H4 (cell line): ENCODE data around the gene SMU1. TPM values are rescaled to one million over a fixed set of nuclear protein-coding genes. Genes with fewer than 3 reads are reported as not detected.
"Not testable (repeated sequence)": the region's sequence is repeated elsewhere in the genome, so short reads cannot be mapped to it uniquely, and the experiment has no call there.

Source experiments
- DNase-seq: peaks from one replicate; pipeline ENCODE4 v3.0.0-alpha.2; 2015; ENCODE audit warnings: low spot score
- total RNA-seq: library from RNA; depleted of rRNA; stranded (reverse); fragments of >200 nt; shearing (Covaris generic); gene quantifications from 2 replicates; pipeline ENCODE4 v1.2.3, GENCODE V29; 2014; rRNA removed

Gene SMU1
- total RNA-seq, 1 experiment from 2014 or later: 32.0 TPM

- DNase-seq: no peak
Observed at GRCh38 chr9:33013962-33014664, 62.4 kb downstream of the SMU1 start.

GRCh38 chr9:33012328-33013069, 64.0 kb downstream of the SMU1 start:
- no peak for DNase-seq

- no peak for DNase-seq
Observed at GRCh38 chr9:33011831-33012230, 64.6 kb downstream of the SMU1 start.

GRCh38 chr9:33007755-33008154, 68.7 kb downstream of the SMU1 start:
- DNase-seq: no peak

- DNase-seq: not testable (repeated sequence)
Observed at GRCh38 chr9:33005335-33005734, 71.1 kb downstream of the SMU1 start.

- not testable (repeated sequence) for DNase-seq
Observed at GRCh38 chr9:33000682-33001055, 75.8 kb downstream of the SMU1 start.

- DNase-seq: no peak
Observed at GRCh38 chr9:32992595-32993238, 83.8 kb downstream of the SMU1 start.

- no peak for DNase-seq
Observed at GRCh38 chr9:32991897-32992594, 84.4 kb downstream of the SMU1 start.

Other genes starting within 250 kb of the SMU1 start
- gene APTX, start 75.0 kb downstream of the SMU1 start, total RNA-seq: 28.8 and 44.5 TPM in 2 replicates
- 158 and 253 TPM in 2 replicates for gene DNAJA1, start 51.4 kb downstream of the SMU1 start, total RNA-seq
- 33.5 and 34.5 TPM in 2 replicates for gene B4GALT1, start 90.7 kb upstream of the SMU1 start, total RNA-seq
- gene SPINK4, start 163.5 kb upstream of the SMU1 start, total RNA-seq: 4.5 TPM in 1 of 2 replicates, not detected in the other
- 58.8 and 67.4 TPM in 2 replicates for gene BAG1, start 188.0 kb upstream of the SMU1 start, total RNA-seq
- gene CHMP5, start 188.4 kb upstream of the SMU1 start, total RNA-seq: 129 and 164 TPM in 2 replicates
- gene NFX1, start 213.8 kb upstream of the SMU1 start, total RNA-seq: 15.2 and 19.8 TPM in 2 replicates